Gastrocnemius medialis (tissue), 4 donors: ENCODE results near the gene CYP2D6.

Source experiments
- CTCF ChIP-seq, 5 experiments: fragments of 450-650 bp in 3 of 5; fragments of 200-600 bp in 2 of 5; sonication (generic) in 2 of 5; IDR thresholded peaks in 4 of 5; conservative IDR thresholded peaks in 1 of 5; 1 replicate in 4 of 5; 2 replicates in 1 of 5; pipeline ENCODE4 v1.5.1; 2016 to 2019; ENCODE audit warnings: antibody characterized with exemption in 5 of 5, mild to moderate bottlenecking in 3 of 5, moderate library complexity in 3 of 5
- POLR2A ChIP-seq, 2 donors: fragments of 450-650 bp; IDR thresholded peaks; one replicate each; pipeline ENCODE4 v1.6.1; 2017; ENCODE audit warnings: antibody characterized with exemption in 2 of 2, mild to moderate bottlenecking in 2 of 2, moderate library complexity in 2 of 2

GRCh38 chr22:42138972-42139371, 8.4 kb upstream of the CYP2D6 start:
- TF ChIP-seq CTCF (IDR thresholded peaks at IDR 0.05 in 4 of 5, conservative IDR thresholded peaks at IDR 0.05 in 1 of 5) = no peak
- TF ChIP-seq POLR2A (IDR thresholded peaks at IDR 0.05) = no peak
